ENCODE data around the gene PGGHG.
A peak's percentile ranks its signal among the peaks of the same experiment; 100 is the strongest.

The PGGHG gene

GRCh38 chr11:269146-269890 is 19.6 kb upstream of the PGGHG start:
- peak; percentile 80 for DNase-seq (ENCODE audit: low spot score)

- no peak for DNase-seq (ENCODE audit: low spot score)
These were observed 18.2 kb upstream of the PGGHG start for GRCh38 chr11:270451-271318.

- DNase-seq (ENCODE audit: low spot score), result no peak
These were observed 17.6 kb upstream of the PGGHG start for GRCh38 chr11:271319-271715.

- no peak for DNase-seq (ENCODE audit: low spot score)
These were observed 16.6 kb upstream of the PGGHG start for GRCh38 chr11:272195-272930.

GRCh38 chr11:272931-273198 is 16.1 kb upstream of the PGGHG start:
- no peak for DNase-seq (ENCODE audit: low spot score)

- no peak for DNase-seq (ENCODE audit: low spot score)
These were observed 12.7 kb upstream of the PGGHG start for GRCh38 chr11:276219-276618.

- DNase-seq (ENCODE audit: low spot score), result no peak
These were observed 10.7 kb upstream of the PGGHG start, which contains the start of gene NLRP6 for GRCh38 chr11:278001-278951. TSS of gene NLRP6 (plus strand) at chr11:278407. CDS start at chr11:278570, 163 bp downstream.

- no peak for DNase-seq (ENCODE audit: low spot score)
These were observed 9.6 kb upstream of the PGGHG start for GRCh38 chr11:279040-279965.

- no peak for DNase-seq (ENCODE audit: low spot score)
These were observed 8.8 kb upstream of the PGGHG start for GRCh38 chr11:279966-280705.

- no peak for DNase-seq (ENCODE audit: low spot score)
These were observed 8.0 kb upstream of the PGGHG start for GRCh38 chr11:280706-281485.

GRCh38 chr11:281486-282161 is 7.3 kb upstream of the PGGHG start:
- DNase-seq (ENCODE audit: low spot score), result no peak

- DNase-seq (ENCODE audit: low spot score), result no peak
These were observed 6.8 kb upstream of the PGGHG start for GRCh38 chr11:282171-282570.

- no peak for DNase-seq (ENCODE audit: low spot score)
These were observed 6.1 kb upstream of the PGGHG start for GRCh38 chr11:282630-283360.

- no peak for DNase-seq (ENCODE audit: low spot score)
These were observed 5.4 kb upstream of the PGGHG start for GRCh38 chr11:283405-284104.

GRCh38 chr11:284105-285020 is 4.6 kb upstream of the PGGHG start:
- no peak for DNase-seq (ENCODE audit: low spot score)

All from pons (tissue), 1 donor.